NCI-H128 (cell line): Measurements from ENCODE around the gene SERINC1.
"Not testable (repeated sequence)": the region's sequence is repeated elsewhere in the genome, so short reads cannot be mapped to it uniquely, and the experiment has no call there.

Source experiments
- DNase-seq: peaks from one replicate; lab custom pipeline; 2025; ENCODE audit not compliant: unreplicated experiment; lab: John Stamatoyannopoulos, UW

Gene SERINC1

DNA sequence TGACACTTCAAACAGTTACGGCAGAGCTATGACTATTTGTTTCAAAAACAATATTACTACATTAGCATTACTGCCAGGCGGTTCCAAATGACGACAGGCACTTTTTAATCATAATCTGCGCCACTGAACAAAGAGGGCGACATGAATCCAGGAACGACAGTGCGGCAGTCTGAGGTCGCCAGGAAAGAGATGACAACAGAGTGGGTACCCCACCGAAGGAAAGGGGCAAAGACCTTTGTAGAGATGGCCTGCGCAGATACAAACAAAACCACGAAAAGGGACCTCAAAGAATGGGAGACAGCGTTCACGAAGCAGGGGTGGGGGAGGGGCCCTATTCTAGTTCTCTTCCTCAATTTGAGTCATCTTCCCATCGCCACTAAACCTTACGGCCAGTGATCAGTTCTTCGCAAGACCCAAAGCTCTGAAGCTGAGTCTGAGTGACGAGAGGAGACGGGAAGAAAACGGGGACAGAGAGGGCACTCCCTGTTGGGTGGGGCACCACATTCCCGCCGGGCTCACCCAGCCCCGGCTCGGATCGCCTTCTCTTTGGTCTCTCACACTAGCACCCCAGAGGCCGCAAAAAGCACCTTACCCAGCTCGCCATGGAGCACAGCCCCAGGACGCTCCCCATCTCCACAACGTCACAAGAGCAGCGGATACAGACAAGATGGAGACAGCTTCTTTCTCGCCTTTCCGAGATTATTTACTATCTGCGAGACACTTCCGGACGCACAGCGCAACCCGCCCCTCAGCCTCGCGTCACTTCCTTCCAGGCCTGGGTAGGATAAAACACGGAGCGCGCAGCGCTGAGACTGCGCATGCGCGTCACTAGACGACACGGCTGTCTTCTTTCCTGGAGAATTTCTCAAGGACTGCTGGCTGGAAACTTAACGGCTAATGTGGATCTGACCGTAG lies at the start of gene SERINC1:
SERINC1 (minus strand) TSS at position 701 of the 915 bp plus-strand sequence; CDS start at position 631, 70 bp downstream.
- peak; percentile 75 for DNase-seq

DNA sequence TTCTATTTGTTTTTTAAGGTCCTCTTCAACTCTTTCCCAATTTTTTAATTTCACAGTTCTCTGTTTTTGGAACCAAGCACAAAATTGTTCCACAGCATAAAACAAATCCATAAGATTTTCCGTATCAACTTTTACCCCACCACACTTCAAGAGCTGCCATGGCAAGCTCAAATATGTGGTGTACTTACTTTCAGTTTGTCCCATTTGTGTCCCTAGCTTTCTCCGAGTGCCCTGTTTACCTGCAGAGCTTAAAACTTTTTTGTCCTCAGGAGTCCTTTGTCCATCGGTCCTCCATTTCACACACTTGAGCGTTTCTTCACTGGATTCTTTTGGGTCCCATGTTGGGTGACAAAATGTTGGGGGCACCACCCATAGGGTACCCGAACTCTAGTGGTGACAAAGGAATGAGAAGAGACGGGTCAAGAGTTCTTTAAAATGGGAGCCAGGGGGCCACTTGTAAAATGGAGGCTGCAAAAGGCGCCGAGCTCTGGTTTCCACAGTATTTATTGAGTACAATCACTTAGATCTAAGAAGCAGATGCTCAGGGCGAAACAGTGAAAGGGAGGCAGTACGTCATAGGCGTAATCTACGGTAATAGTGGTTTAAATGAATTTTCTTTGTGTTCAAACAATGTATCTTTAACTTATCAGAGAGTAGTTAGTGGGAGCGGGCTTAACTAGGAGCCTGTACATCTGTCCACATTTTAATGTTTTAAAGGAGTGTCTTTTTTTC lies 39.8 kb upstream of the SERINC1 start:
- no peak for DNase-seq

DNA sequence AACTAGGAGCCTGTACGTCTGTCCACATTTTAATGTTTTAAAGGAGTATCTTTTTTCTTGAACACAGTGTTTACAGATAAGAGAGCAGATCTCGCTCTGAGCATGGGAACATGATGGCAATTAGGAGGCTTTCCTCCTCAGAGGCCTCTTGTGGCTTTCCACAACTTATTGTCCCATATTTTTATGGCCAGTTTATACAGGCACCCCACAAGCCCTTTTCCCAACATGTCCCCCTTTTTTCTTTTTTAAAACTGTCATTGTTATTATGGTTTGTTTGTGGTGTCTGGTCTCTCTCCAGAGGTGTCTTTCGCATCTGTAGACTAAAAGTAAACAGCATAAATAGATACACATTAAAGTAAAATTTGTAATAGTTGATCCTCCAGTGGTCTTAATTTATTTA lies 33.6 kb upstream of the SERINC1 start:
- DNase-seq, result not testable (repeated sequence)

DNA sequence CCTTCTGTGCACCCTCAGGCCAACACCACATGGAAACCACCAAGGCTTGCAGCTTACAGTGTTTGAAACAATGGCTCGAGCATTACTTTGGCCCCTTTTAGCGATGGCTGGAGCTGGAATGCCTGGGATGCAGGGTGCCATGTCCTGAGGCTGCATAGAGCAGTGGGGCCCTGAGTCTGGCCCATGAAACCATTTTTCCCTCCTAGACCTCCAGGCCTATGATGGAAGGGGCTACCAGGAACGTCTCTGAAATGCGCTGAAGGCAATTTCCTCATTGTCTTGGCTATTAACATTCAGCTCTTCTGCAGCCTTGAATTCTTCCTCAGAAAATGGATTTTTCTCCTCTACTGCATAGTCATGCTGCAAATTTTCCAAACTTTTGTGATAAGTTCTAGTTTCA lies 29.9 kb upstream of the SERINC1 start:
- no peak for DNase-seq

DNA sequence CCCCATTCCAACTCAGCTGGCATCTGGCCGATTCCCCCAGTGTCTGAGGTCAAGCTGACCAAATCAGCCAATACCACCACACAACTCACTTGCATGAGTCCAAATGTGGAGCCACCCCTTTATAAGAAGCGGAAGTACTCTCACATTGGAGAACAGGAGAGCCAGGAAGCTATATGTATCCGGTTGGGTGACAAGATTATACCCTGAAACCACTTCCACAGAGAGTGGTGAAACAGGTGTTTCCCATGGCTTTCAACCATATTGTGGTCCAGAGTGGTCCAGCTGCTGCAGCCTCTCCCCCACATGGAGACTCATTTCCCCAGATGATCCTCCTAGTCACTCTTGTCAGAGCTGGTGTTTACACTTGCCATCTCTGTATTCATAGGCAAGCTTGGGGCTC lies 24.0 kb upstream of the SERINC1 start:
- DNase-seq, result no peak

DNA sequence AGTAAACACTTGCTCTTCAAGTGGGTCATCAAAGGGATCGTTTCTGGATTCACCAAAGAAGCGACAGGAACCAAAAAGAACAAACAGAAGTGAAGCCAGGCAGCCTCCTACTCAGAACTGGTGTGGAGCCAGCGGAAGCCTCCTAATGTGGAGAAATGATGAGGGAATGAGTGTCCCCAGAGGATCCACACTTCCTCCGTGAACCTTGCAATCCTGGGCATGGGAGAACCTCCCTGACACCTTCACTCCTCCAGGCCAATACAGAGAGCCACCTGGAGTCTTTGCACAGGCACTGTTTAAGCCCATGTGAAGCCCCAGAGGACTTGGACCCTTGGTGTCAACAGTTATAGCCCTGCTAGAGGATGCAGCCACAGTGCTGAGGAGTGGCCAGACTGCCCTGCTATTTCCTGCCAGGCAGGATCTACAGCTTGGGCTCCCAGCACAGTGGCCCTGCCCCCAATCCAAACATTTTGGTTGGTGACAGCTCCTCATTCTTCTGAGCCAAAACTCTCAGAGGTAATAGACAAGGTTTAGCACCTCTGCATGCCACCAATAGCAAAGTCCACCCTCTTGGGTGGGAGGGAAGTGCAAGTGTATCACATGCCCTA lies 23.2 kb upstream of the SERINC1 start:
- DNase-seq, result no peak

DNA sequence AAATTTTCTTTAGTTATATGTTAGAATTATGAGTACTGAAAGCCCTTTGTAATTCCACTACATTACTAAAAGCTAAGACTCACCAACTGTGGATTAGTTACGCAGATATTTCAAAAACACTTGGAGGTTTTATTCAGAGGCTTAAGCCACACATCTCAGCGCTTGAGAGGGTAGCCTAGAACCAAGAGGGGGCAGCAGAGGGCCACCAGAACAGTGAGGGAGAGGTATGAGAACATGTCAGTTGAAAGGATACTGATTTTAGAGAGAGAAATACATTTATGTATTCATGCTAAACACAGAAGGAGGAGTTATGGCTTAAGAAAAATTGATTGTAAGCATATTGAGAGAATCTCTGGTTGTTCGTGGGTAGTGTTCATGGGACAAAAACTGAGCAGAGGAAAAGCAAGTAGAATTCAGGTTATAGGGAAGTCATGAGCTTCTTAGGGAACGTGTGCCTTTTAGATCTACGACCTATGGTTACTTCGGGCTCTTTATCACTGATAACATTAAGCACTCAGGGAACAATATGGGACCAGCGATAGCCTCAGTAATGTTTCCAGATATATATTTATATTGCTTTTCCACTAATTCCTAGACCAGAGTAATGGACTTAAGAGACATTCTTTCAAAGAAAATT lies 20.4 kb upstream of the SERINC1 start:
- DNase-seq, result peak; percentile 33

DNA sequence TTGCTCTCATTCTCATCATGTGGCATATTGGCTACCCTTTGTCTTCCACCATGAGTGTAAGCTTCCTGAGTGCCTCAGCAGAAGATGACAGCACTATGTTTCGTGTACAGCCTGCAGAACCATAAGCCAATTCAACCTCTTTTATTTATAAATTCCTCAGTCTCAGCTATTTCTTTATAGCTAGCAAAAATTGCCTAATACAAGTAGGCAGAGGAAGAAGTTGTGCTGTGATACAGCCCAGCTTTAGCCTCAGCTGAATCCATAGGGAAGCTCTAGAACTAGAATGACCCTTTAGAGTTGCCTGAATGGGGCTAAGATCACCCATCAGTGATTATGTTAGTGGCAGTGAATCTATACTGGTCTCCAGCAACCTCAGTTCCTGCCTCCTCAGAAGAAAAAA lies 19.0 kb upstream of the SERINC1 start:
- no peak for DNase-seq

DNA sequence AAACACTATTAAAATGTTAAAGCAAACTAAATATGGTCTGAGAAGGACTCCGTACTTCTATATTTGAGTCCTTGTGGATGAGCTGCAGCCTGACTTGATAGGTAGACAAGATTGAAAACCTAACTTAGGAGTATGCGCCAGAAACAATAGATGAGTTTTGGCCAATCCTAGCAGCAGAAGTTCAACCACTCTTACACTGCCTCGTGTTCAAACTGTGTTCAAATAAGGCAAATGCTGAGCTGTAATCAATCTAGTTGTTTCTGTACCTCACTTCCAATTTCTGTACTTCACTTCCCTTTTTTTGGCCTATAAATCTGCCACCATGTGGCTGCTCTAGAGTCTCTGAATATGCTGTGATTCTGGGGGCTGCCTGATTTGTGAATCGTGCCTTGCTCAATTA lies 13.2 kb upstream of the SERINC1 start:
- no peak for DNase-seq

DNA sequence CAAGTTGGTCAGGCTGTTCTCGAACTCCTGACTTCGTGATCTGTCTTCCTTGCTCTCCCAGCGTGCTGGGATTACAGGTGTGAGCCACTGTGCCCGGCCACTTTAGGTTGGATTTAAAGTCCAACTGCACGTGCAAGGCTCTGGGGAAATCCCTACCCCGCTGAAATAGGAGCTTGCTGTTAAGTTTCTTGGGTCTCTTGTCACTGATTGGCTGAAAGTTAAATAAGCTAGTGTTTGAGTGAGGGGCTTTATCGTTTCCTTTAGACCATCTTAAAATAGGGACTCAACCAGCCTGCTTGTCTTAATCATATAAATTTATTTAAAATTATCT lies 11.1 kb upstream of the SERINC1 start:
- DNase-seq, result no peak

DNA sequence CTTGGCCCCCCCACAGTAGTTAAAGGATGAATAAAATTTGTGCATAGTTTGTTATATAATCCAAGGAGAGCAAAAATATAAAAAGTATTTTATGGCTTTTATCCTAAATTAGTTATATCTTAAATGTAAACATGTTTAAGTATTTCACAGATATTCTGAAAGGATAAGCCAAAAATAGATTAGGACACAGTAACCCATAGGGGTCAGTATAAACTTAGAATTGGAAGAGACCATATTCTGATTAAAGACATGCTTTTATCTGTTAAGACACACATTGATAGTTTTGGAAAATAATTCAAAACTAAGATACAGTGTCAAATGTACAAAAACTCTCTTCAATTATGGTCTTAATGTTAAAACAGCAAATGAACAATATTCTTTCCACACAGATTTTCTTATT lies 4.5 kb upstream of the SERINC1 start:
- no peak for DNase-seq

DNA sequence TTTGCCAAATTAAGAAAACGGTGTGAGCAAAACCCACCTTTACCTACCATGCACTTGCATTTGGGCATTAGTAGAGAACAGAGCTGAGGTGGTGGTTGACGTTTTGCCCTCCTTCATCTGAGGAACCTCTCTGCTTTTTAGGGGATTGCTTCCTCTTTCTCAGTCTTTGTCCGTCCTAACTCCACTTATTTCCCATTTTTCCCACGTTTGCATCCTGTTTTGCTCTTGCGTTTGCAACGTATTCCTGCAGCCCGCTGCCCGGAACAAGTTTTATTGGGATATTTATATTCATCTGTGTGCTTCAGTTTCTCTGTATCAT lies 374 bp upstream of the SERINC1 start:
- DNase-seq, result no peak

DNA sequence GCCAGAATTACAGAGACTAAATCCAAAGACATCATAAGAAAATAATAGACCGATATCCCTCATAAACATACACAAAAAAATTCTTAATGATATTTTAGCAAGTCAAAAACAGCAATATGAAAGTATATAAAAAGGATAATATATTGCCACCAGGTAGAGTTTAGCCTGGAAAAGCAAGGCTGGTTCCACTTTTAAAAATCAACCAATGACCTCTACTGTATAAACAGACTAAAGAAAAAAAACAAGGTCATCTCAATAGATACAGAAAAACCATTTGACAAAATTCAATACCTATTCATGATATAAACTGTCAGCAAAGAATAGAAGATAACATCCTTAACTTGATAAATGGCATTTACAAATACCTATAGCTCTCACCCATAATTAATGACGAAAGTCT lies 9.7 kb downstream of the SERINC1 start:
- DNase-seq, result no peak

DNA sequence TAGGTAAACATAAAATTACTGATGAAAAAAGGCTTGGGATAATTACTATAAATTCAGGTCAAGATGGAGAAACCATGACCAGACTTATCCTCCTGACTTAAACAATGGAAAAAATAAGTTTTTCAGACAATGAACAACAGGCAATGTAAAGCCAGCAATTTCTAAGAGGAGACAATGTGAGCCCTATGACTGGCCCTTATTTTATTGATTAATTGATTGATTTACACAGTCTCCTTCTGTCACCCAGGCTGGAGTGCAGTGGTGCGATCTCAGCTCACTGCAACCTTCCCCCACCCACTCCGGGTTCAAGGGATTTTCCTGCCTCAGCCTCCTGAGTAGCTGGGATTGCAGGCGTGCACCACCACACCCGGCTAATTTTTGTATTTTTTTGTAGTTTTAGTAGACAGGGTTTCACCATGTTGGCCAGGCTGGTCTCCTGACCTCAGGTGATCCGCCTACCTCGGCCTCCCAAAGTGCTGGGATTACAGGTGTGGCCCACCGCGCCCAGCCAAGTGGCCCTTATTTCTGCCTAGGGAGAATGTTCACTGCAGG lies 11.7 kb downstream of the SERINC1 start:
- not testable (repeated sequence) for DNase-seq

DNA sequence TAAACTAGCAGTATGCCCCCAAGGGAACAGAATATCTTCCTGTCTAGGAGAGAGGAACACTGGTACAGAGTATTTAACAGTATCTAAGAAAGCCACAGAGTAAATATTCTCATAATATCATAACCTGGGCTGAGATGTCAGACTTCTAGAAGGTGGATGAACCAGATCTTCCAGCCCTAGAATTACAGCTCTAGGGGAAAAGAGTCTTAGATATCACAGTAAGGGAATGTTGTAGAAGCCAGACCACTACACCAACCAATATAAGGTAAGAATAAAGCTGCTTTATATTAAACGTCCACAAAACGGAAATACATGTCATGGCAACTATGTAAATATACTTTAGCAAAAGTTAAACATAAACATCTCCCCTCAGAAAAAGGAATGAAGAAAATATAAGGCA lies 12.4 kb downstream of the SERINC1 start:
- no peak for DNase-seq

DNA sequence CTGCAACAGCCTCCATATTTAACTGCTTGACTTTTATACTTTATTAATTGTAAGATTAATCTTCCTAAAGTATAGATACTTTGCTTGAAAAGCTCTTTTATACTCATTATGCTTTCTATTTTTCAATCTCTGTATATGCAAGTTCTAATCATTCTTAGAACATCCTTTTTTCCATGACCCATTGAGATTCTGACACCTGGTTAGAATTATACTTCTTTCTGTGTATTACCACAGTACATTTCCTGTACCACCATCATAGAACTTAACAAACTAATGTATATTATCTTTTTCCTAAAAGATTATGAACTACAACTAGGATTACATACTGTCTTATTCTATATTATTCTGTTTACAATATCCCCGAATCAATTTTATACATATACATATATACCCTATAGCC lies 13.5 kb downstream of the SERINC1 start:
- no peak for DNase-seq

DNA sequence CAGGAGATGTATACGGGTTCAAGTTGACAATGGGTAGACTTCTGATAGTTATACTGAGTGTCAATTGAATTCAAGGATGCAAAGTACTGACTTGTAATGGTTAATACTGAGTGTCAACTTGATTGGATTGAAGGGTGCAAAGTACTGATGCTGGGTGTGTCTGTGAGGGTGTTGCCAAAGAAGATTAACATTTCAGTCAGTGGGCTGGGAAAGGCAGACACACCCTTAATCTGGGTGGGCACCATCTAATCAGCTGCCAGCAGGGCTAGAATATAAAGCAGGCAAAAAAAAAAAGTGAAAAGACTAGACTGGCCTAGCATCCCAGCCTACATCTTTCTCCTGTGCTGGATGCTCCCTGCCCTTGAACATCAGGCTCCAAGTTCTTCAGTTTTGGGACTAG lies 16.5 kb downstream of the SERINC1 start:
- DNase-seq, result not testable (repeated sequence)

DNA sequence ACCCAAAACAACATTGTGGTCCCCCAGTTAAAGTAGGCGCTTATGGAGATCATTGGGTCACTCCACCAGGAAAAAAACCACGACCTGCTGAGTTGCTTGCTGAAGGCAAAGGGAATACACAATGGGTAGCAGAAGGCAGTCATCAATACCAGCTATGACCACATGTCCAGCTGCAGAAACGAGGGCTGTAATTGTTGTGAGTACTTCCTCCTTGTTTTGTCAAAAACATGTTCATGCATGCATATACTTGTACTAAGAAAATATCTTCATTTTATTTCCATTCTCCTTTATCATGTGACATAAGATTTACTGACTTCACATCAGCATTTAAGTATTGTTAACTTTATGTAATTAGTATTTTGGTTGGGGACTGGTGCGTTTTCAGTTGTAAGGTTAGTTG lies 16.9 kb downstream of the SERINC1 start:
- DNase-seq, result no peak

DNA sequence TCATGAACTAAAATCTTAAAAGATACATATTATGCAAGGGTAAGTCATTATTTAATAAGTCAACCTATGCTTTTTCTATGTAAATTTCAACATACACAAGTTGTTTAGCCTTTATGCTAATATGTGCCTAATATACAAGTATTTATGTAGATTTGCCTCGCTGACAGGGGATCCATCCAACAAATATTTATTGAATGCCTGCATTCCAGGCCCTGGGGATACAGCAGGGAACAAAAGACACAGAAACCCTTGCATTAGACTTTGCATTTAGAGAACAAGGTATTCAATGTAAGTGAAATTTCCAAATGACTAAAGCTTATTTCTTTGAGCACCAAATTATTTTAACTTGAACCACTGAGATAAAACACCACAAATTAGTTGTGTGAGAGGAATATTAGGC lies 19.1 kb downstream of the SERINC1 start:
- no peak for DNase-seq

DNA sequence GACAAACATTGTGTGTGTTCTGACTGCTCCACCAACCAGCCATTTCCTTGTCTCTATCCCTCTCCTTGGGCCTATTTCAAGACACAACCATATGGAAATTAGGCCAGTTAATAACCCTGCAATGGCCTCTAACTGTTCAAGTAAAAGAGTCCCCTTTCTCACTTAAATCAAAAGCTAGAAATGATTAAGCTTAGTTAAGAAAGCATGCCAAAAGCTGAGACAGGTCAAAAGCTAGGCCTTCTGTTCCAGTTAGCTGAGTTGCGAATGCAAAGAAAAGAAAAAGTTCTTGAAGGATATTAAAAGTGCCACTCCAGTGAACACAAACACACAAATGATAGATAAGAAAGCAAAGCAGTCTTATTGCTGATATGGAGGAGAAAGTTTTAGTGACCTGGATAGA lies 22.5 kb downstream of the SERINC1 start:
- no peak for DNase-seq

DNA sequence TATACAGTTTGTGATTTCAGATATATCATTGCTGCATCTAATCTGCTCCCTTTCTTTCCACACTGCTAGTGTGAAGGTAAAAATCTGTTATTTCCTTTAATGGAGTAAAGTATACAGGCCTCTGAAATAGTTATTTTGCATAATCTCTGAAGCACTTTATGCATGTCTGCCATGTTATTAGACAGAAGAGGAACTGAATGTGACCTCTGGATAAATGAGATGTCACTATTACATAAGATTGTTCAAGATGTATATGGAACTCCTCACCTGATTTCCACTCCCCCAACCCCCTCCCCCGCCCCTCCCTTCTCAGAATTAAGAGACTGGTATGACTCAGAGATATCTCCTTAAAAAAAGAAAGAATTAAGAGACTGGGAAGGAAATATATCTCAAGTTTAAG lies 26.3 kb downstream of the SERINC1 start:
- no peak for DNase-seq
